Measurements from ENCODE around the gene LMNTD2. TPM values are rescaled to one million over a fixed set of nuclear protein-coding genes. Genes with fewer than 3 reads are reported as not detected.

The LMNTD2 gene
- total RNA-seq, 2 experiments from 2014 or later, result 2.5 to 2.7 TPM

DNA sequence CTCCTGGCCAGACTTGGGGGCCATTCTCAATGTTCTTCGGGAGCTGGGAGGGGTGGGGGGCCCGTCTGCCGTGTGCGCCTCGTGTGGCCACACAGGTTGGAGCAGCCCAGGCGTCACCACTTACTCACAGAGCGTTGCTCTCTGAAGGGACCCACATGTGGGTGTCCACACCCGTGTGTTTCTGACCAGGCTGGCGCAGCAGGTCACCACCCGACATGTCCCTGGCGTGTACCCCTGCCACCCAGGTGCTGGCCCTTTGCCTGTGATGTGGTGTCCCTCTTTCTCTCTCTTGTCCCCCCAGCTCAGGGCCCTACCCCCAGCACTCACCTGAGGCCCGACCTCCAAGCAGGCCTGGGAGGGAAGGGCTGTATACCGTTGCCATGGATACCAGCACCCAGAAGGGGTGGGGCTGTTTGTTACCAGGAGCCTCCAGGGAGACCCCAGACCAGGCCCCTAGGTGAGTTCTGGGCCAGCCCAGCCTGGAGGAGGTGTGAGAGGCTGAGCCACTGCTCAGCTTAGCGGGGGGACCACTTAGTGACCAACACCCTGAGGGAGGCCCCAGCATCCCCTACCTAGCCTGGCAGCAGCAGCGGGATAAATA, 1.4 kb downstream of the LMNTD2 start:
- Mint-ChIP-seq H3K36me3 (no peaks in the 10 kb centered on the region), H3K9me3 (no peaks in the 10 kb centered on the region), H3K4me1 (peaks cover 13% of the 10 kb centered on the region), H3K27ac (no peak overlapping the region), H3K27me3 (peaks cover 18% of the 10 kb centered on the region), H3K4me3 (no peak overlapping the region)
- POLR2A ChIA-PET, result interaction anchor here (0.9 to 1.9 kb wide), 4 partner anchors 9 to 53 kb away, joined by 4 to 7 read pairs (median 6); partner anchors contain the start of gene HRAS
- DNase-seq (peak; percentile 46), ATAC-seq (ENCODE audit: low read depth) (no peak)

DNA sequence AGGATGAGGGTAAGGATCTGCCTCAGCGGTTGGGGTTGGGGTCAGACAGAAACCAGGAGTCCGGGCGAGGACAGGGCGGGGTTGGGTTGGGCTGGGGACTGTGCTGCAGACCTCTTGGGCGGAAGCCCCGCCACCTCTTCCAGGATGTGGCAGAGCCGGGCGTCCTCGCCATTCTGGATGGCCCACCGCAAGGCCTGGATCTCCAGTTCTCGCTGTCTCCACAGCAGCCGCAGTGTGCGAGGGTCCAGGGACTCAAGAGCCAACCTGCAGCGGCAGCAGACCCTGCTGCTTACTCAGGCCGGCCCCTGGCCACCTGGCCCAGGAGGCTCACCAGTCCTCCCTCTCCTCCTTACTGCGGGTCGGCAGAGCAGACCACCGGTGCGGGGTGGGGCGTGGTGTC, 2.0 kb downstream of the LMNTD2 start:
- DNase-seq (peak; percentile 38), ATAC-seq (ENCODE audit: low read depth) (no peak)
- no peak overlapping the region for H3K27ac Mint-ChIP-seq
- H3K4me1 Mint-ChIP-seq, result peaks cover 11% of the 10 kb centered on the region
- H3K9me3 Mint-ChIP-seq, result no peaks in the 10 kb centered on the region
- no peak overlapping the region for H3K4me3 Mint-ChIP-seq
- H3K27me3 Mint-ChIP-seq, result peaks cover 18% of the 10 kb centered on the region
- H3K36me3 Mint-ChIP-seq, result no peaks in the 10 kb centered on the region
- POLR2A ChIA-PET, result interaction anchor here (0.9 kb wide), 1 partner anchor 23 kb away, joined by 4 read pairs; the partner anchor contains the start of gene HRAS

DNA sequence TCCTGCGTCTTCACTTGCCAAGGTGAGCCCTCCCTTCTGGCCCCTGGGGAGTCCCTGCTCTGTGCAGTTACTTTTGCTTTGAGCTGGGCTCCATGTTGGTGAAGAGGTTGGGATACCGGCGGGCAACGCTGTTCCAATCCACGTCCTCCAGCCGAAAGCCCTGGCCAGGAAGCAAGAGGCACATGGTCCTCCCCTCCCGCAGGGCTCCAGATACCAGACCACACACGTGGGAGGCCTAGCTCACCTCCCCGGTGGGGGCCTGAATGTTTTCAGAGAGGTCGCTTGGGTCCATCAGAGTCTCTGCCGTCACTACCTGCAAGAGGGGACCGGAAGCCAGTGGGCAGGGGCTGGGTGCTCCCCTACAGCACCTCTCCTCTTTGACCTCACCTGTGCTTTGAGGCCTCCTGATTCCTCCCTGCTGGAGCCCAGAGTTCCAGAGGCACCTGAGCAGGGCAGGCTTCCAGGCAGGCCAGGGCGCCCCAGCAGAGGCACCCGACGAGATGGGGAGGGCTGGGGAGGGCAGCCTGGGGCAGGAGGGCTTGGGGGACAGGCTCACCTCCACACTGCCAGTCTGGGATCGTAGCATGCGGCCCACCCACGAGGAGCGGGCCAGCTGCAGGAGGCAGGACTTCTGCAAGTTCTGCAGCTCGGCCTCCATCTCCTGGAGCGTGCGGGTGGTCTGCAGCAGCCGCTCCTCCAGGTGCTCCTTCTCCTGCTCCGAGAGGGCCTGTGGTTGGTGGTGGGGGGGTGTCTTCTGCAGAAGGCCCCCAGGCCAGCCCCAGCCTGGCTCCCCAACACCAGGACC, 3.0 kb downstream of the LMNTD2 start:
- Mint-ChIP-seq H3K27me3 (peaks cover 18% of the 10 kb centered on the region), H3K4me3 (no peak overlapping the region)

GRCh38 chr11:556662-557256, 3.8 kb downstream of the LMNTD2 start:
- Mint-ChIP-seq H3K9me3 (no peaks in the 10 kb centered on the region), H3K27me3 (peaks cover 18% of the 10 kb centered on the region)

More for the DNA sequence above, 3.0 kb downstream of the LMNTD2 start:
- Mint-ChIP-seq H3K27ac (no peak overlapping the region), H3K36me3 (no peaks in the 10 kb centered on the region), H3K9me3 (no peaks in the 10 kb centered on the region), H3K4me1 (peaks cover 10% of the 10 kb centered on the region)
- DNase-seq, result peak; percentile 39
- POLR2A ChIA-PET, result interaction anchor here (1.2 to 4.2 kb wide), 5 partner anchors 11 to 165 kb away, joined by 3 to 26 read pairs (median 8); partner anchors contain the start of gene IRF7
- no peak for ATAC-seq (ENCODE audit: low read depth)

GRCh38 chr11:555780-556661, 4.5 kb downstream of the LMNTD2 start:
- no peaks in the 10 kb centered on the region for H3K9me3 Mint-ChIP-seq
- peaks cover 6% of the 10 kb centered on the region for H3K4me1 Mint-ChIP-seq
- POLR2A ChIA-PET, result interaction anchor here (1.2 to 4.2 kb wide), 9 partner anchors 13 to 192 kb away, joined by 3 to 26 read pairs (median 8); partner anchors contain the start of genes IRF7 and PHRF1
- no peaks in the 10 kb centered on the region for H3K36me3 Mint-ChIP-seq
- peaks cover 18% of the 10 kb centered on the region for H3K27me3 Mint-ChIP-seq
- ATAC-seq (ENCODE audit: low read depth) (no peak), DNase-seq (no peak)
- peak overlapping the region; percentile 22 for H3K4me3 Mint-ChIP-seq
- no peak overlapping the region for H3K27ac Mint-ChIP-seq

More at GRCh38 chr11:556662-557256, 3.8 kb downstream of the LMNTD2 start:
- no peak for ATAC-seq (ENCODE audit: low read depth)
- POLR2A ChIA-PET, result interaction anchor here (1.2 to 4.2 kb wide), 8 partner anchors 12 to 191 kb away, joined by 3 to 26 read pairs (median 8); partner anchors contain the start of genes IRF7 and PHRF1
- Mint-ChIP-seq H3K36me3 (no peaks in the 10 kb centered on the region), H3K27ac (no peak overlapping the region), H3K4me1 (peaks cover 10% of the 10 kb centered on the region), H3K4me3 (peak overlapping the region; percentile 22)
- peak; percentile 41 for DNase-seq

- Mint-ChIP-seq H3K27me3 (peaks cover 18% of the 10 kb centered on the region), H3K27ac (no peak overlapping the region), H3K36me3 (no peaks in the 10 kb centered on the region), H3K4me1 (peaks cover 6% of the 10 kb centered on the region), H3K4me3 (no peak overlapping the region), H3K9me3 (no peaks in the 10 kb centered on the region)
- DNase-seq (peak; percentile 62), ATAC-seq (ENCODE audit: low read depth) (no peak)
- POLR2A ChIA-PET, result interaction anchor here (1.0 to 4.2 kb wide), 11 partner anchors 13 to 193 kb away, joined by 3 to 26 read pairs (median 7); partner anchors contain the start of genes HRAS, IRF7, LRRC56 and PHRF1
Observed at GRCh38 chr11:555227-555779, 5.2 kb downstream of the LMNTD2 start.

DNA sequence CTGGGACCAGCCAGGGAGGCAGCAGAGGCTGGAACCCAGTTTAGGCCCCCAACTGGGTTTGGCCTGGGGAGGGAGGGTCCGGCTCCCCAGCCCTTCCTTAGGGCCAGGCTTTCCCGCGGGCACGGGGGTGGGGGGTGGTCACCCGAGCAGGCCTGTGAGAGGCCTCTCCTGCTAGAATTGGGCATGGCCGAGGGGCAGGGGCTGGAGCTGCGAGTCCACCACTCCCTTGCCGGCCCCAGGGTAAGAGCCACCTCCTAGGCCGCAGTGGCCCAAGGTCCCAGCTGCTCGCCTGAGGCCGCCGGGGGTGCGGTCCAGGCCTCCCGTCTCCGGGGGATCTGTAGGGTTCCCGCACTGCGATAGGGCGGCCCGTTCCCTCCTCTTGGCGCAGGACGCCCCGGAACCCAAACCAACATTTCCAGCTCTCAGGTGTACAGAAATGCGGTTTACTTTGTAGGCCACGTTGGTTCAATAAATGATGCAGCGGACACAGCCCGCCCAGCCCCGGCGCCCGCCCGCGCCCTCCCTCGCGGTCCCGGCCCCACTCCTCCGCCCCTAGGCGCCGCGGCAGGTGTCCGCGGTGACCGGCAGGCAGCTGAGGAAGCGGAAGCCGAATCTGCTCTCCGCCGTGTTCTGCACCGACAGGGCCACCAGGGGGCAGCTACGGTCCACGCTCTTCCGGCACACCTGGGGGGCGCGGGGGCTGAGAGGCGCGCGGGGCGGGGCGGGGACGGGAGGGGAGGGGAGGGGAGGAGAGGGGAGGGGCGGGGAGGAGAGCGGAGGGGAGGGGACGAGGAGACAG, 5.9 kb downstream of the LMNTD2 start:
- Mint-ChIP-seq H3K9me3 (no peaks in the 10 kb centered on the region), H3K36me3 (no peaks in the 10 kb centered on the region), H3K4me1 (peaks cover 2% of the 10 kb centered on the region), H3K4me3 (peak overlapping the region; percentile 61), H3K27me3 (peaks cover 18% of the 10 kb centered on the region), H3K27ac (no peak overlapping the region)
- ATAC-seq (ENCODE audit: low read depth) (peak; percentile 71), DNase-seq (peak; percentile 84)
- POLR2A ChIA-PET, result interaction anchor here (1.0 to 4.2 kb wide), 7 partner anchors 18 to 171 kb away, joined by 4 to 26 read pairs (median 7); partner anchors contain the start of genes HRAS, IRF7, LRRC56 and PHRF1

- no peaks in the 10 kb centered on the region for H3K36me3 Mint-ChIP-seq
- peaks cover 17% of the 10 kb centered on the region for H3K27me3 Mint-ChIP-seq
- DNase-seq (no peak), ATAC-seq (ENCODE audit: low read depth) (no peak)
- no peak overlapping the region for H3K4me3 Mint-ChIP-seq
- H3K27ac Mint-ChIP-seq, result no peak overlapping the region
- no peaks in the 10 kb centered on the region for H3K9me3 Mint-ChIP-seq
- POLR2A ChIA-PET, result interaction anchor here (1.2 to 4.2 kb wide), 5 partner anchors 18 to 168 kb away, joined by 5 to 26 read pairs (median 11); partner anchors contain the start of genes HRAS, LRRC56, PHRF1 and TMEM80
- H3K4me1 Mint-ChIP-seq, result peaks cover 2% of the 10 kb centered on the region
Observed at GRCh38 chr11:553988-554340, 6.6 kb downstream of the LMNTD2 start.

DNA sequence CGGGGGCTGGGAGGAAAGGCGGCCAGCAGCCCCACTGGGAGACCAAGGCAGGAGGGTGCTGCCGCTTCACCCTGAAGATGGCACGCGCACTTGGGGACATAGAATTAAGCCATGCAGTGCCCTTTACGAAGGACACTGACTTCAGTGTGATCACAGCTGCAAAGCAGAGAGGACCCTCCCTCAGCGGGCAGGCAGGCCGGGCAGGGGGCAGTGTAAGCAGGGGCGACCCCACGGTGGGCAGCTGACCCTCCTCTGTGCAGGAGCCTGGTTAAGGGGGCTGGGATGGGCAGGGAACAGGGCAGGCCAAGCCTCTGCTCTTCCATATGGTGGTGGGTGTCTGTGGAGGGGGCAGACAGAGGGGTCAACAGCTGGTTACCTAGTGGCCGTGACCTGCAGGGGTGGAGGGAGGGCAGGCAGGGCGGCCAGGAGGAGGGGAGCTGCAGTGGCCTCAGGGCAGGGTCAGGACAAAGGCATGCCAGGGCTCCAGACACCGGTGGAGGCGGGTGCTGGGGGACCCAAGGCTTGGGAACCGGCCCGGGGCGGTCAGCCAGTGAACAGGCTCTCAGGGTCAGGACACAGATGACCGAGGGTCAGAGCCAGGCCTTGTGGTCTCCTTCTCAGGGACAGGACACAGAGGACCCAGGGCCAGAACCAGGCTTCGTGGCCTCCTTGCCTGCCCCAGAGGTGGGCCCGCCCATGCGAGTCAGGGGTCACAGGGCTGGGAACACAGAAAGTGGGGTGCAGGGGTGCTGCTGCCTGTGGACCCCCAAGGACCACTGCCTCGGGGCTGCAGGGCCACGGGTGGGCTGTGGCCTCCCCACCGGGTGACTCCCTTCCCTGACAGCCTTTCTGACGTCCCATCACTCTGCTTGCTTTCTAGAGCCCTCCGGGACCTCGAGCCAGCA, 7.2 kb downstream of the LMNTD2 start:
- H3K9me3 Mint-ChIP-seq, result no peaks in the 10 kb centered on the region
- H3K36me3 Mint-ChIP-seq, result no peaks in the 10 kb centered on the region
- H3K27me3 Mint-ChIP-seq, result peaks cover 15% of the 10 kb centered on the region
- POLR2A ChIA-PET, result interaction anchor here (4.2 kb wide), 1 partner anchor 169 kb away, joined by 26 read pairs; no protein-coding TSS in a partner anchor
- no peak for DNase-seq
- peaks cover 2% of the 10 kb centered on the region for H3K4me1 Mint-ChIP-seq
- no peak overlapping the region for H3K27ac Mint-ChIP-seq
- no peak for ATAC-seq (ENCODE audit: low read depth)
- no peak overlapping the region for H3K4me3 Mint-ChIP-seq

- Mint-ChIP-seq H3K27ac (no peak overlapping the region), H3K27me3 (peaks cover 4% of the 10 kb centered on the region), H3K4me1 (peaks cover 2% of the 10 kb centered on the region), H3K9me3 (no peaks in the 10 kb centered on the region), H3K4me3 (no peak overlapping the region), H3K36me3 (no peaks in the 10 kb centered on the region)
- DNase-seq, result no peak
- no peak for ATAC-seq (ENCODE audit: low read depth)
- POLR2A ChIA-PET, result interaction anchor here (0.5 kb wide), 1 partner anchor 9 kb away, joined by 4 read pairs; no protein-coding TSS in a partner anchor
Observed at GRCh38 chr11:551596-551995, 8.9 kb downstream of the LMNTD2 start.

- no peak for ATAC-seq (ENCODE audit: low read depth)
- H3K4me3 Mint-ChIP-seq, result no peak overlapping the region
- DNase-seq, result no peak
- POLR2A ChIA-PET, result no interaction called here
- H3K9me3 Mint-ChIP-seq, result no peaks in the 10 kb centered on the region
- H3K27ac Mint-ChIP-seq, result no peak overlapping the region
- no peaks in the 10 kb centered on the region for H3K27me3 Mint-ChIP-seq
- H3K4me1 Mint-ChIP-seq, result no peaks in the 10 kb centered on the region
- H3K36me3 Mint-ChIP-seq, result no peaks in the 10 kb centered on the region
Observed at GRCh38 chr11:551131-551530, 9.4 kb downstream of the LMNTD2 start.

All from activated naive CD8-positive, alpha-beta T cell treated with anti-CD3 and anti-CD28 coated beads, Interleukin-2, amount 10 ng/mL, durations not matched to agents 7 days and 5 days (primary cell).